ENCODE data around the gene KRT34.
"Not testable (repeated sequence)": the region's sequence is repeated elsewhere in the genome, so short reads cannot be mapped to it uniquely, and the experiment has no call there.

KRT34 gene

GRCh38 chr17:41395611-41396010 lies 13.5 kb upstream of the KRT34 start:
- DNase-seq (ENCODE audit: low read depth), result no peak
- H3K4me3 ChIP-seq (ENCODE audit: low read depth, low read length), result no peak overlapping the region
- TF ChIP-seq CTCF (IDR thresholded peaks at IDR 0.05; ENCODE audit: insufficient read depth, low read depth, low read length, missing control alignments), result no peak

- not testable (repeated sequence) for H3K4me3 ChIP-seq (ENCODE audit: low read depth, low read length); DNase-seq (ENCODE audit: low read depth)
Observed at GRCh38 chr17:41395044-41395443, 12.9 kb upstream of the KRT34 start.

- no peak for TF ChIP-seq CTCF (IDR thresholded peaks at IDR 0.05; ENCODE audit: insufficient read depth, low read depth, low read length, missing control alignments)
- DNase-seq (ENCODE audit: low read depth), result no peak
- no peak overlapping the region for H3K4me3 ChIP-seq (ENCODE audit: low read depth, low read length)
Observed at GRCh38 chr17:41394254-41394996, 12.3 kb upstream of the KRT34 start.

GRCh38 chr17:41393826-41394225 lies 11.7 kb upstream of the KRT34 start:
- H3K4me3 ChIP-seq (ENCODE audit: low read depth, low read length), result no peak overlapping the region
- no peak for TF ChIP-seq CTCF (IDR thresholded peaks at IDR 0.05; ENCODE audit: insufficient read depth, low read depth, low read length, missing control alignments)
- no peak for DNase-seq (ENCODE audit: low read depth)

GRCh38 chr17:41393294-41393693 lies 11.2 kb upstream of the KRT34 start:
- no peak for TF ChIP-seq CTCF (IDR thresholded peaks at IDR 0.05; ENCODE audit: insufficient read depth, low read depth, low read length, missing control alignments)
- no peak for DNase-seq (ENCODE audit: low read depth)
- no peak overlapping the region for H3K4me3 ChIP-seq (ENCODE audit: low read depth, low read length)

GRCh38 chr17:41392278-41392677 lies 10.2 kb upstream of the KRT34 start:
- TF ChIP-seq CTCF (IDR thresholded peaks at IDR 0.05; ENCODE audit: insufficient read depth, low read depth, low read length, missing control alignments), result no peak
- H3K4me3 ChIP-seq (ENCODE audit: low read depth, low read length), result no peak overlapping the region
- DNase-seq (ENCODE audit: low read depth), result no peak

- no peak overlapping the region for H3K4me3 ChIP-seq (ENCODE audit: low read depth, low read length)
- no peak for TF ChIP-seq CTCF (IDR thresholded peaks at IDR 0.05; ENCODE audit: insufficient read depth, low read depth, low read length, missing control alignments)
- no peak for DNase-seq (ENCODE audit: low read depth)
Observed at GRCh38 chr17:41391535-41391934, 9.4 kb upstream of the KRT34 start.

Data from GM12865 (cell line).